Effector memory CD4-positive, alpha-beta T cell (primary cell): ENCODE measurements around the gene KIAA1755.

Experiments
- DNase-seq, 3 donors: peaks; one replicate each; pipeline ENCODE4 v3.0.0-alpha.2; 2020
- H3K27ac ChIP-seq: 2 replicates; pipeline ENCODE4 v1.7.0; 2013; ENCODE audit warnings: mild to moderate bottlenecking, low read length, moderate library complexity; ENCODE audit not compliant: insufficient read depth, poor library complexity, severe bottlenecking
- H3K27me3 ChIP-seq: replicated peaks from 2 replicates; pipeline ENCODE4 v1.7.0; 2013; ENCODE audit warnings: mild to moderate bottlenecking, low read length; ENCODE audit not compliant: insufficient read depth, control insufficient read depth, poor library complexity, severe bottlenecking
- H3K36me3 ChIP-seq: 2 replicates; pipeline ENCODE4 v1.7.0; 2013; ENCODE audit warnings: mild to moderate bottlenecking, low read length, moderate library complexity; ENCODE audit not compliant: control insufficient read depth, insufficient read depth
- H3K4me1 ChIP-seq: 2 replicates; pipeline ENCODE4 v1.7.0; 2013; ENCODE audit warnings: low read length, mild to moderate bottlenecking; ENCODE audit not compliant: control insufficient read depth, insufficient read depth, poor library complexity, severe bottlenecking
- H3K4me3 ChIP-seq: 2 replicates; pipeline ENCODE4 v1.7.0; 2013; ENCODE audit warnings: low read length, low read depth, mild to moderate bottlenecking; ENCODE audit not compliant: insufficient read depth, poor library complexity, severe bottlenecking
- H3K9me3 ChIP-seq: 2 replicates; pipeline ENCODE4 v1.7.0; 2013; ENCODE audit warnings: mild to moderate bottlenecking, low read length, moderate library complexity; ENCODE audit not compliant: control insufficient read depth

The KIAA1755 gene

GRCh38 chr20:38198238-38198861 is 62.2 kb downstream of the KIAA1755 start:
- Histone ChIP-seq H3K27ac (no peak overlapping the region), H3K9me3 (no peaks in the 10 kb centered on the region), H3K36me3 (no peaks in the 10 kb centered on the region), H3K4me3 (no peak overlapping the region), H3K4me1 (no peaks in the 10 kb centered on the region), H3K27me3 (no peaks in the 10 kb centered on the region)
- DNase-seq: no peak

- no peak for DNase-seq
- H3K4me1 ChIP-seq: no peaks in the 10 kb centered on the region
- H3K36me3 ChIP-seq: no peaks in the 10 kb centered on the region
- H3K27ac ChIP-seq: no peak overlapping the region
- H3K9me3 ChIP-seq: no peaks in the 10 kb centered on the region
- H3K27me3 ChIP-seq: no peaks in the 10 kb centered on the region
- H3K4me3 ChIP-seq: no peak overlapping the region
Measured at GRCh38 chr20:38197619-38198018, 62.9 kb downstream of the KIAA1755 start.

- Histone ChIP-seq H3K27me3 (no peaks in the 10 kb centered on the region), H3K27ac (no peak overlapping the region), H3K4me3 (no peak overlapping the region), H3K4me1 (no peaks in the 10 kb centered on the region), H3K9me3 (no peaks in the 10 kb centered on the region), H3K36me3 (no peaks in the 10 kb centered on the region)
- DNase-seq: no peak
Measured at GRCh38 chr20:38197217-38197616, 63.3 kb downstream of the KIAA1755 start.

GRCh38 chr20:38196592-38196991 is 63.9 kb downstream of the KIAA1755 start:
- H3K9me3 ChIP-seq: no peaks in the 10 kb centered on the region
- no peaks in the 10 kb centered on the region for H3K4me1 ChIP-seq
- no peak overlapping the region for H3K27ac ChIP-seq
- no peaks in the 10 kb centered on the region for H3K36me3 ChIP-seq
- no peak for DNase-seq
- no peak overlapping the region for H3K4me3 ChIP-seq
- H3K27me3 ChIP-seq: no peaks in the 10 kb centered on the region

GRCh38 chr20:38196076-38196475 is 64.5 kb downstream of the KIAA1755 start:
- H3K4me1 ChIP-seq: no peaks in the 10 kb centered on the region
- H3K9me3 ChIP-seq: no peaks in the 10 kb centered on the region
- no peak overlapping the region for H3K4me3 ChIP-seq
- H3K27me3 ChIP-seq: no peaks in the 10 kb centered on the region
- H3K36me3 ChIP-seq: no peaks in the 10 kb centered on the region
- DNase-seq: no peak
- no peak overlapping the region for H3K27ac ChIP-seq

- Histone ChIP-seq H3K27me3 (no peaks in the 10 kb centered on the region), H3K36me3 (no peaks in the 10 kb centered on the region), H3K4me3 (no peak overlapping the region), H3K9me3 (no peaks in the 10 kb centered on the region), H3K27ac (no peak overlapping the region), H3K4me1 (no peaks in the 10 kb centered on the region)
- DNase-seq: no peak
Measured at GRCh38 chr20:38195521-38195920, 65.0 kb downstream of the KIAA1755 start.

- Histone ChIP-seq H3K27ac (no peak overlapping the region), H3K36me3 (no peaks in the 10 kb centered on the region), H3K9me3 (no peaks in the 10 kb centered on the region), H3K4me1 (no peaks in the 10 kb centered on the region), H3K4me3 (no peak overlapping the region), H3K27me3 (no peaks in the 10 kb centered on the region)
- DNase-seq: no peak
Measured at GRCh38 chr20:38194971-38195504, 65.5 kb downstream of the KIAA1755 start.

GRCh38 chr20:38193586-38194105 is 66.9 kb downstream of the KIAA1755 start:
- Histone ChIP-seq H3K36me3 (no peaks in the 10 kb centered on the region), H3K4me3 (no peak overlapping the region), H3K4me1 (no peaks in the 10 kb centered on the region), H3K27ac (no peak overlapping the region), H3K27me3 (no peaks in the 10 kb centered on the region), H3K9me3 (no peaks in the 10 kb centered on the region)
- DNase-seq: no peak

- DNase-seq: no peak
- Histone ChIP-seq H3K4me3 (no peak overlapping the region), H3K4me1 (no peaks in the 10 kb centered on the region), H3K36me3 (no peaks in the 10 kb centered on the region), H3K27me3 (no peaks in the 10 kb centered on the region), H3K9me3 (no peaks in the 10 kb centered on the region), H3K27ac (no peak overlapping the region)
Measured at GRCh38 chr20:38192323-38192885, 68.1 kb downstream of the KIAA1755 start.

GRCh38 chr20:38191654-38192053 is 68.9 kb downstream of the KIAA1755 start:
- Histone ChIP-seq H3K4me3 (no peak overlapping the region), H3K4me1 (no peaks in the 10 kb centered on the region), H3K36me3 (no peaks in the 10 kb centered on the region), H3K27me3 (no peaks in the 10 kb centered on the region), H3K27ac (no peak overlapping the region), H3K9me3 (no peaks in the 10 kb centered on the region)
- no peak for DNase-seq
